HFFc6 (cell line): Measurements from ENCODE around the gene NCKAP5. TPM values are rescaled to one million over a fixed set of nuclear protein-coding genes. Genes with fewer than 3 reads are reported as not detected.

Experiments used
- DNase-seq: peaks from one replicate; pipeline ENCODE4 v3.0.0-alpha.2; 2018
- H3K27ac Mint-ChIP-seq: 2 replicates; pipeline ENCODE4 v1.8.0; 2020; ENCODE audit warnings: mild to moderate bottlenecking, mixed read lengths
- H3K27me3 Mint-ChIP-seq: 2 replicates; pipeline ENCODE4 v1.8.0; 2021; ENCODE audit warnings: mild to moderate bottlenecking, moderate library complexity, mixed read lengths; ENCODE audit not compliant: insufficient read depth
- H3K36me3 Mint-ChIP-seq: 2 replicates; pipeline ENCODE4 v1.8.0; 2021; ENCODE audit warnings: low read depth, mixed read lengths
- H3K4me1 Mint-ChIP-seq: 2 replicates; pipeline ENCODE4 v1.8.0; 2020; ENCODE audit warnings: low read depth, mixed read lengths
- H3K4me3 Mint-ChIP-seq: 2 replicates; pipeline ENCODE4 v1.8.0; 2020; ENCODE audit warnings: mild to moderate bottlenecking, moderate library complexity, mixed read lengths
- H3K9me3 Mint-ChIP-seq: 2 replicates; pipeline ENCODE4 v1.8.0; 2020; ENCODE audit warnings: mild to moderate bottlenecking, mixed read lengths
- total RNA-seq, 6 experiments: library from RNA; stranded (reverse); fragmentation: NEBNext Ultra II Directional; extraction: Animal tissue kit (Norgen Biotek cat#: 25700); gene quantifications; 2 replicates in 1 of 6; 3 replicates in 5 of 6; pipeline ENCODE4 v1.2.3, GENCODE V29; 2021
- TF ChIP-seq, protein P1 (sequence below): fragments of 200-600 bp; sonication (generic); IDR thresholded peaks from 2 replicates; pipeline ENCODE4 v1.5.0; 2021; ENCODE audit warnings: antibody characterized with exemption, mild to moderate bottlenecking

Gene NCKAP5
- total RNA-seq, 6 experiments from 2014 or later: 0.31 to 4.0 (median 3.1) TPM

GRCh38 chr2:132692816-132693215, 875.4 kb downstream of the NCKAP5 start:
- DNase-seq: no peak
- H3K4me1 Mint-ChIP-seq: peaks cover 62% of the 10 kb centered on the region
- no peaks in the 10 kb centered on the region; the same call in 1 of the 2 replicates for H3K27me3 Mint-ChIP-seq
- H3K9me3 Mint-ChIP-seq: no peaks in the 10 kb centered on the region
- no peak overlapping the region; the same call in 1 of the 2 replicates for H3K27ac Mint-ChIP-seq
- TF ChIP-seq, protein P1, sequence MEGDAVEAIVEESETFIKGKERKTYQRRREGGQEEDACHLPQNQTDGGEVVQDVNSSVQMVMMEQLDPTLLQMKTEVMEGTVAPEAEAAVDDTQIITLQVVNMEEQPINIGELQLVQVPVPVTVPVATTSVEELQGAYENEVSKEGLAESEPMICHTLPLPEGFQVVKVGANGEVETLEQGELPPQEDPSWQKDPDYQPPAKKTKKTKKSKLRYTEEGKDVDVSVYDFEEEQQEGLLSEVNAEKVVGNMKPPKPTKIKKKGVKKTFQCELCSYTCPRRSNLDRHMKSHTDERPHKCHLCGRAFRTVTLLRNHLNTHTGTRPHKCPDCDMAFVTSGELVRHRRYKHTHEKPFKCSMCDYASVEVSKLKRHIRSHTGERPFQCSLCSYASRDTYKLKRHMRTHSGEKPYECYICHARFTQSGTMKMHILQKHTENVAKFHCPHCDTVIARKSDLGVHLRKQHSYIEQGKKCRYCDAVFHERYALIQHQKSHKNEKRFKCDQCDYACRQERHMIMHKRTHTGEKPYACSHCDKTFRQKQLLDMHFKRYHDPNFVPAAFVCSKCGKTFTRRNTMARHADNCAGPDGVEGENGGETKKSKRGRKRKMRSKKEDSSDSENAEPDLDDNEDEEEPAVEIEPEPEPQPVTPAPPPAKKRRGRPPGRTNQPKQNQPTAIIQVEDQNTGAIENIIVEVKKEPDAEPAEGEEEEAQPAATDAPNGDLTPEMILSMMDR: no peak
- H3K36me3 Mint-ChIP-seq: no peaks in the 10 kb centered on the region
- H3K4me3 Mint-ChIP-seq: no peak overlapping the region

DNA sequence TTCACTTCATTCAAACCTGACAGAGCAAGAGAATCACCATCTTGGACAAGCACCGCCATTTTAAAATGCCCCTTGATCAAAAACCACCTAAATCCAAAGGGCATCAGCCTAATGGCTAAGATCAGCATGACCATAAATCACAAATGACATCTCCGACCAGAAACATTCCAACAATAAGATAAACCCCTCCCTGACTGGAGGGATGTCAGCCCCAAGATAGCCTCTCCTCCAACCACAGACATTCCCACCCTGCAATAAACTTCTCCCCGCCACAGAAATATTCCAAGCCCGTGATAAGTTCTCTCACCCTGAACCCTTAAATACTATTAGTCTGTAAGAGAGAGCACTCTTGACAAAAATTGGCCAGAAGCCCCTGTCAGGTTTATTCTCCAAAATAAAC, 876.7 kb downstream of the NCKAP5 start:
- no peaks in the 10 kb centered on the region; the same call in 1 of the 2 replicates for H3K27me3 Mint-ChIP-seq
- peaks cover 51% of the 10 kb centered on the region for H3K4me1 Mint-ChIP-seq
- H3K27ac Mint-ChIP-seq: peak overlapping the region; percentile 81
- no peak for DNase-seq
- peak overlapping the region; percentile 12; the same call in 1 of the 2 replicates for H3K4me3 Mint-ChIP-seq
- H3K9me3 Mint-ChIP-seq: no peaks in the 10 kb centered on the region
- no peaks in the 10 kb centered on the region for H3K36me3 Mint-ChIP-seq
- TF ChIP-seq, protein P1: no peak

DNA sequence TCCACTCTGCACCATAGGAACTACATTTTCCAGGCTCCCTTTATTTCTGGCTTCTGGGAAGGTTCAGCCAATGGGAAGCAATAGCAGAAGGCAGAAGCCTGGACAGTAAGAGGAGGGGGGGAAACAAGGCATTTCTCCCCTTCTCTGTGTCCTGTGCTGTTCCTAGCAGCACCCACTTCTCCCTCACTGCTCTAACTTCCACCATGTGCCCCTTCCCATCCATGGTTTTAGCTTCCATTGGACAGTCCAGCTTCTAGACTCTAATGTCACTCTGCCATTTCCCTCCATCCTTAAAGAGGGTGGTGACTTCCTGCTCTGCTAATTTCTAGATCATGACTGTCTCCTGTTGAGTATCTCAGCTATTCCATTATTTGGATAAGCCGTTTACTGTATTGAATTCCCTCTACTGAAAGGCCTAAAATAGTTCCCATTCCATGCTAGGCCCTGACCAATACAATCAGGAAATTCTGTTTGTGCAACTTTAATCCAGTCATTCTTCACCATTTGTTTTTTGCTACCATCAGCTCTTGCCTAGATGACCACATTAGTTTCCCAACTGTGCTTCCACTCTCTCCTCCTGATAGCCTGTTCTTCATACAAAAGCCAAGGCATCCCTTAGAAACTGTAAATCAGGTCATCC, 877.5 kb downstream of the NCKAP5 start:
- no peaks in the 10 kb centered on the region; the same call in 1 of the 2 replicates for H3K27me3 Mint-ChIP-seq
- DNase-seq: peak; percentile 46
- no peaks in the 10 kb centered on the region for H3K9me3 Mint-ChIP-seq
- peaks cover 46% of the 10 kb centered on the region for H3K4me1 Mint-ChIP-seq
- H3K36me3 Mint-ChIP-seq: no peaks in the 10 kb centered on the region
- TF ChIP-seq, protein P1: no peak
- peak overlapping the region; percentile 22; the same call in 1 of the 2 replicates for H3K4me3 Mint-ChIP-seq
- peak overlapping the region; percentile 81 for H3K27ac Mint-ChIP-seq

- no peaks in the 10 kb centered on the region for H3K9me3 Mint-ChIP-seq
- no peaks in the 10 kb centered on the region; the same call in 1 of the 2 replicates for H3K27me3 Mint-ChIP-seq
- DNase-seq: no peak
- TF ChIP-seq, protein P1: no peak
- no peak overlapping the region for H3K27ac Mint-ChIP-seq
- no peak overlapping the region for H3K4me3 Mint-ChIP-seq
- H3K36me3 Mint-ChIP-seq: no peaks in the 10 kb centered on the region
- peaks cover 52% of the 10 kb centered on the region for H3K4me1 Mint-ChIP-seq
Observed at GRCh38 chr2:132681766-132682165, 886.5 kb downstream of the NCKAP5 start.

DNA sequence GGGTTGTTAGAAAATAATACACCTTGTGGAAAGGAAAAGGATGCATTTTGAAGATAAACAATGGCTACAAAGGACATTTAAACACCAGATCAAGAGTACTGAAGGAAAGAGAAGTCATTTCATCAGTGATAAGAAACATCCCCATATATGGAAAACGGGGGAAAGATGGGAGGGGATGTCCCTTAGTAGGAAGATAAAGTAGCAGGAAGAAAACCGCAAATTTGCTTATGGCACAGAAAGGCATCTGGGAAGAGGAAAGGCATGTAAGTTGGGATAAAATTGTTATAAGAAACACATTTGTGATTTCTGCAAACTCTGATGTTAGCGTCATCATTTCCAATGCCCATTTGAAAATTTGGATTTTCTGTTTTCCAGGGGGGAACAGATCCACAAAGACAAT, 887.7 kb downstream of the NCKAP5 start:
- Mint-ChIP-seq H3K27me3 (no peaks in the 10 kb centered on the region; the same call in 1 of the 2 replicates), H3K4me1 (peaks cover 64% of the 10 kb centered on the region), H3K36me3 (no peaks in the 10 kb centered on the region), H3K4me3 (no peak overlapping the region), H3K9me3 (no peaks in the 10 kb centered on the region), H3K27ac (no peak overlapping the region)
- TF ChIP-seq, protein P1: no peak
- no peak for DNase-seq
